AG04450 (cell line): ENCODE data around the gene GLRX. TPM values are rescaled to one million over a fixed set of nuclear protein-coding genes. Genes with fewer than 3 reads are reported as not detected.

Source experiments
- CTCF ChIA-PET: fragments of 300-600, 350-600 bp; formaldehyde crosslinking; extraction: SDS; loops from one replicate; lab custom pipeline; 2022; ENCODE audit warnings: antibody characterized with exemption, inconsistent platforms; lab: Charles Lee
- POLR2A ChIA-PET: fragments of 350-600 bp; formaldehyde crosslinking; extraction: SDS; loops from one replicate; lab custom pipeline; 2021; ENCODE audit warnings: antibody characterized with exemption, inconsistent platforms; lab: Yijun Ruan, JAX
- DNase-seq: peaks from one replicate; pipeline ENCODE4 v3.0.0-alpha.2; 2011; ENCODE audit warnings: low read depth, low spot score
- H3K27ac ChIP-seq: one replicate; pipeline ENCODE4 v1.5.1; 2012; ENCODE audit warnings: low read depth, low read length, control low read depth
- H3K27me3 ChIP-seq: one replicate; pipeline ENCODE4 v1.6.0; 2012; ENCODE audit warnings: low read length; ENCODE audit not compliant: control insufficient read depth, insufficient read depth
- H3K4me3 ChIP-seq: 2 replicates; pipeline ENCODE4 v1.5.1; 2011; ENCODE audit warnings: mild to moderate bottlenecking, low read depth, low read length, control low read depth
- H3K9me3 ChIP-seq: 2 replicates; pipeline ENCODE4 v1.5.1; 2012; ENCODE audit warnings: low read length; ENCODE audit not compliant: control insufficient read depth, insufficient read depth
- polyA plus RNA-seq: library from polyadenylated mRNA; depleted of rRNA; stranded (reverse); fragments of >200 nt; gene quantifications from 2 replicates; pipeline ENCODE4 v1.2.3, GENCODE V29; 2011
- TF ChIP-seq, protein P1 (sequence below): IDR thresholded peaks from 2 replicates; pipeline ENCODE4 v1.5.1; 2011; ENCODE audit warnings: low read depth, low read length, control low read depth, inconsistent platforms

GLRX gene
- polyA plus RNA-seq, 1 experiment, result 233 TPM

DNA sequence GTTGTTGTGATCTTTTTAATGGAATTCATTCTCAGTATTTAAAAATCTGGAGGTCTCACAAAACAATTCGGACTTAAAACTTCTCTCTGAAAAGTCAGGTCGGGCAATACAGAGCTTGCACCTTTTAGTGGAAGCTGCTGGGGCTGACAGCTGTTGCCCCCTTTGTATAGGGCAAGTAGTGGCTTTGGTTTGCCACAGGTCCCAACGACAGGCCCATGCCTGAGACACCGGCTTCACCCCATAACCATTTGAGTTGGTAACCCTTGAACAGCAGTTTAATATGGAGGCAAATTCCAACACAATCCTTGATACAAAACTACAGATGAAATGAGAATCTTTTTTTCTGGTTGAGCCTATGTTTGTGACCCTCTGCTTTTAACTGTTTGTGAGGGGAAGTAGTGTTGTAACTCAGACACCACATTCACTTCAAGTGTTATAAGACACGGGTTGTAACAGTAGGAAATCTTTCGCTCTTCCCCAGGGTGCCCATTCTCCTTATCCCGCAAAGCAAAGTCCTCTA, 752 bp upstream of the GLRX start:
- CTCF ChIA-PET, result interaction anchor here (0.6 to 2.0 kb wide), 4 partner anchors 23 to 50 kb away, joined by 3 to 13 read pairs (median 6); no protein-coding TSS in a partner anchor
- POLR2A ChIA-PET, result interaction anchor here (0.6 to 2.3 kb wide), 17 partner anchors 11 to 177 kb away, joined by 3 to 12 read pairs (median 5); partner anchors contain the start of genes RFESD and RHOBTB3
- Histone ChIP-seq H3K4me3 (peak overlapping the region; percentile 94), H3K27me3 (no peaks in the 10 kb centered on the region), H3K27ac (peak overlapping the region; percentile 100), H3K9me3 (no peaks in the 10 kb centered on the region; the same call in 1 of the 2 replicates)
- DNase-seq, result no peak
- TF ChIP-seq, protein P1, sequence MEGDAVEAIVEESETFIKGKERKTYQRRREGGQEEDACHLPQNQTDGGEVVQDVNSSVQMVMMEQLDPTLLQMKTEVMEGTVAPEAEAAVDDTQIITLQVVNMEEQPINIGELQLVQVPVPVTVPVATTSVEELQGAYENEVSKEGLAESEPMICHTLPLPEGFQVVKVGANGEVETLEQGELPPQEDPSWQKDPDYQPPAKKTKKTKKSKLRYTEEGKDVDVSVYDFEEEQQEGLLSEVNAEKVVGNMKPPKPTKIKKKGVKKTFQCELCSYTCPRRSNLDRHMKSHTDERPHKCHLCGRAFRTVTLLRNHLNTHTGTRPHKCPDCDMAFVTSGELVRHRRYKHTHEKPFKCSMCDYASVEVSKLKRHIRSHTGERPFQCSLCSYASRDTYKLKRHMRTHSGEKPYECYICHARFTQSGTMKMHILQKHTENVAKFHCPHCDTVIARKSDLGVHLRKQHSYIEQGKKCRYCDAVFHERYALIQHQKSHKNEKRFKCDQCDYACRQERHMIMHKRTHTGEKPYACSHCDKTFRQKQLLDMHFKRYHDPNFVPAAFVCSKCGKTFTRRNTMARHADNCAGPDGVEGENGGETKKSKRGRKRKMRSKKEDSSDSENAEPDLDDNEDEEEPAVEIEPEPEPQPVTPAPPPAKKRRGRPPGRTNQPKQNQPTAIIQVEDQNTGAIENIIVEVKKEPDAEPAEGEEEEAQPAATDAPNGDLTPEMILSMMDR, result no peak

DNA sequence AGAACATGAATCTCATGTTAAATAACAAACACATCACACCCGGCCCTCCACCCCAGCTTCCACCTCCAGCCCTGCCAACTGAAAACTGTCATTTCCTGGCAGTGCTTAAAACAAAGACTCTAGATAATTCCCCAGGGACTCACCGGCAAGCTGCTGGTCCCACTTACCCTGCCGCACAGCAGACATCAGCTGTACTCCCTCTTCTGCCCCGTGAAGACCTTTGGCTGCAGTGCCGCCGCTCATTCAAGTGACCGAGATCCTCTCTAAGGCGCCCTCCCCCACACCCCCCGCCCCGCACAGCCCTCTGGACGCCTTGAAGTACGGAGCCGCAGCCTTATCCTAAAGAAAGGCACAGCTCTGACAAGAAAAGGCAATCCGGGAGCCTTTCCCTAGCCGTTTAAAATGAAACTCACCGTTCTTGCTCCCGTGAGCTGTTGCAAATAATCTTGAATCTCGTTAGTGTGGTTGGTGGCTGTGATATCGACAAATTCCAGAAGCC, 434 bp downstream of the GLRX start:
- peak overlapping the region; percentile 94 for H3K4me3 ChIP-seq
- no peaks in the 10 kb centered on the region for H3K9me3 ChIP-seq
- POLR2A ChIA-PET, result interaction anchor here (0.8 to 2.3 kb wide), 13 partner anchors 9 to 91 kb away, joined by 3 to 12 read pairs (median 5); partner anchors contain the start of gene RHOBTB3
- TF ChIP-seq, protein P1, result no peak
- no peak for DNase-seq
- CTCF ChIA-PET, result interaction anchor here (0.6 to 2.0 kb wide), 5 partner anchors 25 to 523 kb away, joined by 3 to 13 read pairs (median 3); no protein-coding TSS in a partner anchor
- H3K27ac ChIP-seq, result peak overlapping the region; percentile 59
- no peaks in the 10 kb centered on the region for H3K27me3 ChIP-seq

DNA sequence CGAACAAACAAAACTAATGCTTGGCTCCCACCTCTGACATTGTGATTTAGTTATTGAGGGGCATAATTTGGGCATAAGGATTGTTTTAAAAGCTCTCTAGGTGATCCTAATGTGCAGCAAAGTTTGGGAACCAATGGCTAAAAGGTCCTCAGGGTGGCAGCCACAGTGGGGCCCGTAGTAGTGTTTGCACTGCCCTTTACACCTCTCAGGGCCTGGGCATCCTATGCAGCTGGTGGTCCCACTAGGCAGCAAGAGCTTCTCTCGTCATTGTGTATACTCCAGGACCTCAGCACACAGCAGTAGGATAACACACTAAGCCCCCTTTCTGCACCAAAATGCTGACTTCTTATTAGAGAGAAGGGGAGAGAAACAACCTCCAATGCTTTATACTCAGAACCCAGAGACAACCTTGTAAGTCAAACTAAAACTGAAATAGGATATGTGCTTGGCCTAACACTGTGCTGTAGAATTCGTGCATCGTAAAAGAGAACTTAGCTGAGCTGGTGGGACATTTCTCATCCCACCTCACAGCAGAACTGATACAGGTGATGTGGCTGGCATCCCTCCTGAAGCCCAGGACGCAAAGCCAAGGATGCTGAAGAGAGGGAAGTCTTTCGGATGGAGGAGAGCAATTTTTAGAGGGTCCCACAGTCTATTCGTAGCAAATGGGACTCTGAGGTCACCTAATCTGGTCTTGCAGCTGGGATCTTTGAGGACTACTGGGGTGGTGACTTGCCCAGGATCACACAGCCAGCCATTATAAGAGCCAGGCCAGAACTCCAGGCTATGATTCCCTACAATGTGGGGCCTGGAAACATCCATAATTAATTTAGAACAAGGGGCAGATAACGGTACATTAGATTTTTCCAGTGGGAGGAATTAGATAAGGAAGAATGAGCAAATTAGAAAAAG, 1.2 kb downstream of the GLRX start:
- H3K9me3 ChIP-seq, result no peaks in the 10 kb centered on the region
- H3K27me3 ChIP-seq, result no peaks in the 10 kb centered on the region
- TF ChIP-seq, protein P1, result no peak
- ChIA-PET CTCF (interaction anchor here (0.7 to 1.4 kb wide), 4 partner anchors 25 to 524 kb away, joined by 3 to 7 read pairs (median 3); no protein-coding TSS in a partner anchor), POLR2A (interaction anchor here (1.3 to 2.0 kb wide), 3 partner anchors 11 to 61 kb away, joined by 3 to 12 read pairs (median 6); no protein-coding TSS in a partner anchor)
- peak overlapping the region; percentile 94 for H3K4me3 ChIP-seq
- no peak for DNase-seq
- H3K27ac ChIP-seq, result peak overlapping the region; percentile 59

DNA sequence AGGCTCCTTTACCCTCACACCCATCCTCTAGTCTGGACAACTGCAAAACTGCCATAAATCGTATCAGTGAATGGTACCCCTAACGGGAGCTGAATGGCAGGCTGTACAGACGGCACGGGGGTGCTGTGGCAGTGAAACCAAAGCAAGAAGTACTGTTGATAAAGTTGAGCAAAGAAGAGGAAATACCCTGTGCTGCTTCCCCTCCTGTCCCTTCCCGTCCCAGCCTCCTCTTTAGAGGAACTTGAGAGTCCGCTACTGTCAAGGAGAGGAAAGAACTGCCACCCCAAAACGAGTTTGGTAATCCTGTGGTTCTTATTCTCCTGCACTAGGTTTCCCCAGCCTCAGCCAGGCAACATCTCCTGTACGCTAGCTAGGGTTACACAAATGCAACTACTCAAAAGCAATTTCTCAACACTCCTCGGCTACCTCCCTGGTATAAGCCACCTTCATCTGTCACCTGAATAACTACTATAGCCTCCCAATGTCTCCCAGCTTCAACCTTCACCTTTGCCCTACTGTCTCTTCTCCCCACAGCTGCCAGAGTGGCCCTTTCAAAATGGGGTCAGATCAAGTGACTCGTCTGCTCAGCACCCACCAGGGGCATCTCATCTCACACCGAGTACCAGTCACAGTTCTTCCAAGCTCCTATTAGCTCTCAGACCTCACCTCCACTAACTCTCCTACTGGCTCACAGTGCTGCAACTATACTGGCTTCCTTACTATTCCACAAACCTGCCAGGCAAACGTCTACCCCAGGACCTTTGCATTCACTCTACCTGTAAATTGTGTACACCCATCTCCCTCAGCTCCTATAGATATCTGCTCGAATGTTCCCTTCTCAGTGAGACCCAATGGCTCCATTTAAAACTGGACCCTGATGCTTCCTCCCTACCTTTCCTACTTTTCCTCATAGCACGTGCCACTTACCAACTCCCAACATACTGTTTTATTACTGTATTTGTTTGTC, 4.1 kb downstream of the GLRX start:
- peak overlapping the region; percentile 35 for H3K4me3 ChIP-seq
- DNase-seq, result no peak
- ChIA-PET POLR2A (no interaction called here), CTCF (interaction anchor here (0.5 to 2.7 kb wide), 5 partner anchors 28 to 266 kb away, joined by 3 to 6 read pairs (median 3); no protein-coding TSS in a partner anchor)
- no peaks in the 10 kb centered on the region for H3K9me3 ChIP-seq
- H3K27ac ChIP-seq, result peak overlapping the region; percentile 21
- no peaks in the 10 kb centered on the region for H3K27me3 ChIP-seq
- TF ChIP-seq, protein P1, result no peak
